Suppressor macrophage treated with lipopolysaccharide for 1 hour (primary cell): ENCODE results near the gene RAP2A.

ENCODE experiments used
- DNase-seq, 3 donors: peaks; one replicate each; pipeline ENCODE4 v3.0.0-alpha.2; 2020 to 2022

RAP2A gene

GRCh38 chr13:97422118-97423054 lies 11.6 kb upstream of the RAP2A start:
- DNase-seq, result no peak

- DNase-seq, result no peak
Measured at GRCh38 chr13:97423300-97424045, 10.5 kb upstream of the RAP2A start.

- no peak for DNase-seq
Measured at GRCh38 chr13:97425590-97425989, 8.4 kb upstream of the RAP2A start.

GRCh38 chr13:97426695-97427094 lies 7.3 kb upstream of the RAP2A start:
- no peak for DNase-seq

- DNase-seq, result peak; percentile 41 to 66 (median 42)
Measured at GRCh38 chr13:97429681-97430081, 4.3 kb upstream of the RAP2A start.

GRCh38 chr13:97430296-97430695 lies 3.7 kb upstream of the RAP2A start:
- no peak for DNase-seq

GRCh38 chr13:97431171-97431764 lies 2.7 kb upstream of the RAP2A start:
- no peak for DNase-seq

GRCh38 chr13:97432232-97432916 lies 1.6 kb upstream of the RAP2A start:
- DNase-seq, result no peak

GRCh38 chr13:97432917-97433726 lies 847 bp upstream of the RAP2A start:
- DNase-seq, result peak; percentile 99 to 100 (median 99)

GRCh38 chr13:97434397-97435201 lies 630 bp downstream of the RAP2A start:
- peak; percentile 43 to 64 (median 44) for DNase-seq

GRCh38 chr13:97435323-97435722 lies 1.4 kb downstream of the RAP2A start:
- peak in 2 of 3 donors; percentile 32 to 51 for DNase-seq

GRCh38 chr13:97435794-97436193 lies 1.8 kb downstream of the RAP2A start:
- DNase-seq, result no peak

- DNase-seq, result no peak
Measured at GRCh38 chr13:97436845-97437244, 2.9 kb downstream of the RAP2A start.

- no peak for DNase-seq
Measured at GRCh38 chr13:97437729-97438128, 3.8 kb downstream of the RAP2A start.

GRCh38 chr13:97438856-97439595 lies 5.1 kb downstream of the RAP2A start:
- DNase-seq, result no peak

GRCh38 chr13:97440598-97441170 lies 6.7 kb downstream of the RAP2A start:
- DNase-seq, result peak; percentile 13 to 64 (median 63)

- DNase-seq, result peak; percentile 16 to 71 (median 70)
Measured at GRCh38 chr13:97441368-97441767, 7.4 kb downstream of the RAP2A start.

GRCh38 chr13:97445522-97446187 lies 11.7 kb downstream of the RAP2A start:
- no peak for DNase-seq

GRCh38 chr13:97446448-97446847 lies 12.5 kb downstream of the RAP2A start:
- no peak for DNase-seq
